Breast epithelium (tissue), 3 donors: ENCODE data around the gene TRMT1.
A peak's percentile ranks its signal among the peaks of the same experiment; 100 is the strongest.

ENCODE experiments used
- CTCF ChIP-seq, 3 donors: fragments of 450-650 bp; IDR thresholded peaks; one replicate each; pipeline ENCODE4 v1.5.1; 2016 to 2017; ENCODE audit warnings: antibody characterized with exemption in 3 of 3, mild to moderate bottlenecking in 3 of 3, moderate library complexity in 3 of 3
- POLR2A ChIP-seq: fragments of 450-650 bp; IDR thresholded peaks from one replicate; pipeline ENCODE4 v1.6.1; 2016; ENCODE audit warnings: antibody characterized with exemption, mild to moderate bottlenecking, moderate library complexity
- POLR2AphosphoS5 ChIP-seq, 3 donors: sonication (generic); formaldehyde crosslinking; IDR thresholded peaks; one replicate each; pipeline ENCODE4 v1.6.1; 2017; ENCODE audit warnings: antibody characterized with exemption in 3 of 3

GRCh38 chr19:13151605-13152355, 35.2 kb upstream of the TRMT1 start:
- TF ChIP-seq CTCF (IDR thresholded peaks at IDR 0.05) (peak in 2 of 3 donors; percentile 23 to 25), POLR2A (peak; percentile 89), POLR2AphosphoS5 (IDR thresholded peaks at IDR 0.05) (peak; percentile 89 to 97 (median 93))
